HG03460 (cell line): ENCODE measurements around the gene ABHD6.
A peak's percentile ranks its signal among the peaks of the same experiment; 100 is the strongest.
"Not testable (repeated sequence)": the region's sequence is repeated elsewhere in the genome, so short reads cannot be mapped to it uniquely, and the experiment has no call there.

Experiments used
- ATAC-seq: cut with Tn5 transposase; IDR thresholded peaks from one replicate; pipeline ENCODE4 v1.9.1; 2021; ENCODE audit not compliant: unreplicated experiment

The ABHD6 gene

GRCh38 chr3:58241306-58242044, 3.9 kb downstream of the ABHD6 start:
- no peak for ATAC-seq

- no peak for ATAC-seq
Observed at GRCh38 chr3:58242340-58242739, 4.7 kb downstream of the ABHD6 start.

GRCh38 chr3:58242860-58243259, 5.3 kb downstream of the ABHD6 start:
- ATAC-seq: not testable (repeated sequence)

GRCh38 chr3:58243976-58244585, 6.5 kb downstream of the ABHD6 start:
- ATAC-seq: no peak

GRCh38 chr3:58246148-58247047, 8.8 kb downstream of the ABHD6 start:
- ATAC-seq: no peak

- no peak for ATAC-seq
Observed at GRCh38 chr3:58249358-58250092, 11.9 kb downstream of the ABHD6 start.

- ATAC-seq: no peak
Observed at GRCh38 chr3:58250093-58250707, 12.6 kb downstream of the ABHD6 start.

GRCh38 chr3:58251631-58252035, 14.0 kb downstream of the ABHD6 start:
- no peak for ATAC-seq

GRCh38 chr3:58254144-58254543, 16.6 kb downstream of the ABHD6 start:
- ATAC-seq: no peak

GRCh38 chr3:58256061-58256460, 18.5 kb downstream of the ABHD6 start:
- no peak for ATAC-seq

GRCh38 chr3:58256511-58256910, 18.9 kb downstream of the ABHD6 start:
- no peak for ATAC-seq

GRCh38 chr3:58258392-58259055, 20.9 kb downstream of the ABHD6 start:
- no peak for ATAC-seq

- no peak for ATAC-seq
Observed at GRCh38 chr3:58260261-58260731, 22.7 kb downstream of the ABHD6 start.

- no peak for ATAC-seq
Observed at GRCh38 chr3:58260733-58261132, 23.1 kb downstream of the ABHD6 start.

- ATAC-seq: peak; percentile 78
Observed at GRCh38 chr3:58261954-58262666, 24.5 kb downstream of the ABHD6 start.

- ATAC-seq: no peak
Observed at GRCh38 chr3:58266577-58266976, 29.0 kb downstream of the ABHD6 start.

- not testable (repeated sequence) for ATAC-seq
Observed at GRCh38 chr3:58267543-58267942, 30.0 kb downstream of the ABHD6 start.

- no peak for ATAC-seq
Observed at GRCh38 chr3:58269356-58269755, 31.8 kb downstream of the ABHD6 start.

GRCh38 chr3:58270485-58270884, 32.9 kb downstream of the ABHD6 start:
- no peak for ATAC-seq
